Skeletal muscle tissue (tissue), 4 donors: ENCODE results near the gene RORB. TPM values are rescaled to one million over a fixed set of nuclear protein-coding genes. Genes with fewer than 3 reads are reported as not detected.
"Not testable (repeated sequence)": the region's sequence is repeated elsewhere in the genome, so short reads cannot be mapped to it uniquely, and the experiment has no call there.

Experiments used
- H3K27ac ChIP-seq: one replicate; pipeline ENCODE4 v1.7.0; 2013; ENCODE audit warnings: mild to moderate bottlenecking, low read depth, low read length, inconsistent platforms
- H3K27me3 ChIP-seq, 3 donors: one replicate each; pipeline ENCODE4 v1.7.0; 2013; ENCODE audit warnings: low read length in 3 of 3; ENCODE audit not compliant: control insufficient read depth in 3 of 3, insufficient read depth in 3 of 3
- H3K36me3 ChIP-seq, 3 donors: one replicate each; pipeline ENCODE4 v1.7.0; 2013; ENCODE audit warnings: low read length in 3 of 3; ENCODE audit not compliant: control insufficient read depth in 3 of 3, insufficient read depth in 3 of 3
- H3K4me1 ChIP-seq, 3 donors: one replicate each; pipeline ENCODE4 v1.7.0; 2013; ENCODE audit warnings: low read length in 3 of 3, mild to moderate bottlenecking in 3 of 3; ENCODE audit not compliant: control insufficient read depth in 3 of 3, insufficient read depth in 3 of 3
- H3K4me3 ChIP-seq, 3 donors: one replicate each; pipeline ENCODE4 v1.7.0; 2013; ENCODE audit warnings: low read length in 3 of 3
- H3K9ac ChIP-seq, 3 donors: one replicate each; pipeline ENCODE4 v1.7.0; 2013; ENCODE audit warnings: low read length in 3 of 3, mild to moderate bottlenecking in 3 of 3, moderate library complexity in 2 of 3, low read depth in 1 of 3
- H3K9me3 ChIP-seq, 3 donors: one replicate each; pipeline ENCODE4 v1.7.0; 2013; ENCODE audit warnings: low read length in 3 of 3; ENCODE audit not compliant: control insufficient read depth in 3 of 3
- total RNA-seq: library from RNA; depleted of rRNA; stranded (reverse); fragments of >200 nt; gene quantifications from one replicate; pipeline ENCODE4 v1.2.3, GENCODE V29; 2014
- donor health status: Osteomylitis.

RORB gene
- total RNA-seq, 1 donor from 2014 or later, result under 0.01 TPM

- H3K4me1 ChIP-seq, result no peaks in the 10 kb centered on the region
- no peak overlapping the region for H3K27ac ChIP-seq
- H3K36me3 ChIP-seq, result no peaks in the 10 kb centered on the region
- peaks cover 0 to 3% (median 0%) of the 10 kb centered on the region in 3 donors for H3K27me3 ChIP-seq
- no peaks in the 10 kb centered on the region for H3K9me3 ChIP-seq
- H3K4me3 ChIP-seq, result no peak overlapping the region
- no peak overlapping the region for H3K9ac ChIP-seq
Measured at GRCh38 chr9:74511333-74511732, 14.2 kb downstream of the RORB start.

- H3K27ac ChIP-seq, result no peak overlapping the region
- H3K9me3 ChIP-seq, result no peaks in the 10 kb centered on the region
- no peaks in the 10 kb centered on the region for H3K36me3 ChIP-seq
- no peak overlapping the region for H3K4me3 ChIP-seq
- H3K27me3 ChIP-seq, result peaks cover 0 to 3% (median 0%) of the 10 kb centered on the region in 3 donors
- H3K9ac ChIP-seq, result no peak overlapping the region
- H3K4me1 ChIP-seq, result no peaks in the 10 kb centered on the region
Measured at GRCh38 chr9:74512416-74512815, 15.3 kb downstream of the RORB start.

GRCh38 chr9:74513221-74513620, 16.1 kb downstream of the RORB start:
- Histone ChIP-seq H3K27me3 (peaks cover 0 to 3% (median 0%) of the 10 kb centered on the region in 3 donors), H3K27ac (no peak overlapping the region), H3K9me3 (no peaks in the 10 kb centered on the region), H3K36me3 (no peaks in the 10 kb centered on the region), H3K9ac (no peak overlapping the region), H3K4me3 (no peak overlapping the region), H3K4me1 (no peaks in the 10 kb centered on the region)

GRCh38 chr9:74517188-74517587, 20.1 kb downstream of the RORB start:
- no peak overlapping the region for H3K27ac ChIP-seq
- no peaks in the 10 kb centered on the region for H3K36me3 ChIP-seq
- peaks cover 0 to 3% (median 0%) of the 10 kb centered on the region in 3 donors for H3K27me3 ChIP-seq
- H3K9me3 ChIP-seq, result no peaks in the 10 kb centered on the region
- H3K4me1 ChIP-seq, result no peaks in the 10 kb centered on the region
- no peak overlapping the region for H3K4me3 ChIP-seq
- no peak overlapping the region for H3K9ac ChIP-seq

GRCh38 chr9:74519419-74519818, 22.3 kb downstream of the RORB start:
- Histone ChIP-seq H3K36me3 (no peaks in the 10 kb centered on the region), H3K9me3 (no peaks in the 10 kb centered on the region), H3K4me1 (no peaks in the 10 kb centered on the region), H3K27me3 (no peaks in the 10 kb centered on the region), H3K9ac (no peak overlapping the region), H3K4me3 (no peak overlapping the region), H3K27ac (no peak overlapping the region)

- Histone ChIP-seq H3K9ac (no peak overlapping the region), H3K36me3 (no peaks in the 10 kb centered on the region), H3K4me1 (no peaks in the 10 kb centered on the region), H3K27ac (no peak overlapping the region), H3K27me3 (no peaks in the 10 kb centered on the region), H3K9me3 (no peaks in the 10 kb centered on the region), H3K4me3 (no peak overlapping the region)
Measured at GRCh38 chr9:74521009-74521408, 23.9 kb downstream of the RORB start.

- Histone ChIP-seq H3K9me3 (no peaks in the 10 kb centered on the region), H3K4me3 (no peak overlapping the region), H3K4me1 (no peaks in the 10 kb centered on the region), H3K27me3 (no peaks in the 10 kb centered on the region), H3K36me3 (no peaks in the 10 kb centered on the region), H3K9ac (no peak overlapping the region), H3K27ac (no peak overlapping the region)
Measured at GRCh38 chr9:74524289-74524688, 27.2 kb downstream of the RORB start.

- Histone ChIP-seq H3K27me3 (no peaks in the 10 kb centered on the region), H3K36me3 (no peaks in the 10 kb centered on the region), H3K9me3 (no peaks in the 10 kb centered on the region), H3K4me3 (no peak overlapping the region), H3K4me1 (no peaks in the 10 kb centered on the region), H3K9ac (no peak overlapping the region), H3K27ac (no peak overlapping the region)
Measured at GRCh38 chr9:74526215-74526614, 29.1 kb downstream of the RORB start.

- Histone ChIP-seq H3K9ac (no peak overlapping the region), H3K9me3 (no peaks in the 10 kb centered on the region), H3K4me1 (no peaks in the 10 kb centered on the region), H3K27me3 (no peaks in the 10 kb centered on the region), H3K4me3 (no peak overlapping the region), H3K36me3 (no peaks in the 10 kb centered on the region), H3K27ac (no peak overlapping the region)
Measured at GRCh38 chr9:74527718-74528117, 30.6 kb downstream of the RORB start.

- no peak overlapping the region for H3K9ac ChIP-seq
- no peak overlapping the region for H3K27ac ChIP-seq
- H3K27me3 ChIP-seq, result no peaks in the 10 kb centered on the region
- H3K4me3 ChIP-seq, result no peak overlapping the region
- H3K36me3 ChIP-seq, result no peaks in the 10 kb centered on the region
- H3K4me1 ChIP-seq, result no peaks in the 10 kb centered on the region
- H3K9me3 ChIP-seq, result no peaks in the 10 kb centered on the region
Measured at GRCh38 chr9:74528207-74528606, 31.1 kb downstream of the RORB start.

GRCh38 chr9:74530458-74530857, 33.3 kb downstream of the RORB start:
- not testable (repeated sequence) for H3K9me3 ChIP-seq, H3K27me3 ChIP-seq, H3K4me1 ChIP-seq, H3K36me3 ChIP-seq, H3K4me3 ChIP-seq, H3K9ac ChIP-seq, H3K27ac ChIP-seq
